ENCODE measurements around the gene SMIM38.

- no peak for TF ChIP-seq ZNF12 (CRISPR knock-in tag; IDR thresholded peaks at IDR 0.05)
- TF ChIP-seq HMGXB4 (CRISPR knock-in tag; IDR thresholded peaks at IDR 0.05) = no peak
- TF ChIP-seq ZFP30 (CRISPR knock-in tag; IDR thresholded peaks at IDR 0.05; ENCODE audit: borderline replicate concordance) = no peak
- no peak for TF ChIP-seq ZNF717 (CRISPR knock-in tag; IDR thresholded peaks at IDR 0.05)
- no peak for TF ChIP-seq ZNF217 (CRISPR knock-in tag; IDR thresholded peaks at IDR 0.05)
- no peak for TF ChIP-seq ZC3H4 (CRISPR knock-in tag; IDR thresholded peaks at IDR 0.05; ENCODE audit: borderline replicate concordance)
Observed at GRCh38 chr11:69131121-69131566, 24.6 kb upstream of the SMIM38 start.
